ENCODE results near the gene FSD1.

DNA sequence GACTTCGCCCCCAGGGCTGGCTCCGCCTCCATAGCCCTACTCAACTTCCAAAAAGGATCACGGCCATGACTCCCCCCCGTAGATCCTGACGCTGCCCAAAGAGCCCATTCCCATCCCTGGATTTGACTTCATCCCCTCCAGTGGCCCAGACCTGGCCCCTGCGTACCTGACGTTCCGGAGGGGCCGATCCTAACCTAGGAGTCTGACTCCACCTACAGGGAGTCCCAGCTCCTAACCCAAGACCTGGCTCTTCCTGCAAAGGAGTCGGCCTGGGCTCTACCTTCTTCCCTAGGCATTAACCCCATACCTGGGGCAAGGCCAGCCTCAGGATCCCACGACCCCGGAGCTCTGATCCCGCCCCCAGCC is 23.5 kb downstream of the FSD1 start:
- TF ChIP-seq, protein P1, sequence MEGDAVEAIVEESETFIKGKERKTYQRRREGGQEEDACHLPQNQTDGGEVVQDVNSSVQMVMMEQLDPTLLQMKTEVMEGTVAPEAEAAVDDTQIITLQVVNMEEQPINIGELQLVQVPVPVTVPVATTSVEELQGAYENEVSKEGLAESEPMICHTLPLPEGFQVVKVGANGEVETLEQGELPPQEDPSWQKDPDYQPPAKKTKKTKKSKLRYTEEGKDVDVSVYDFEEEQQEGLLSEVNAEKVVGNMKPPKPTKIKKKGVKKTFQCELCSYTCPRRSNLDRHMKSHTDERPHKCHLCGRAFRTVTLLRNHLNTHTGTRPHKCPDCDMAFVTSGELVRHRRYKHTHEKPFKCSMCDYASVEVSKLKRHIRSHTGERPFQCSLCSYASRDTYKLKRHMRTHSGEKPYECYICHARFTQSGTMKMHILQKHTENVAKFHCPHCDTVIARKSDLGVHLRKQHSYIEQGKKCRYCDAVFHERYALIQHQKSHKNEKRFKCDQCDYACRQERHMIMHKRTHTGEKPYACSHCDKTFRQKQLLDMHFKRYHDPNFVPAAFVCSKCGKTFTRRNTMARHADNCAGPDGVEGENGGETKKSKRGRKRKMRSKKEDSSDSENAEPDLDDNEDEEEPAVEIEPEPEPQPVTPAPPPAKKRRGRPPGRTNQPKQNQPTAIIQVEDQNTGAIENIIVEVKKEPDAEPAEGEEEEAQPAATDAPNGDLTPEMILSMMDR (IDR thresholded peaks at IDR 0.05), result no peak
- TF ChIP-seq POLR2A (IDR thresholded peaks at IDR 0.05), result no peak
